IPS DF 6.9 (cell line): ENCODE results near the gene CNST.
A peak's percentile ranks its signal among the peaks of the same experiment; 100 is the strongest.

ENCODE experiments used
- DNase-seq: peaks from one replicate; pipeline ENCODE4 v3.0.0-alpha.2; 2013; ENCODE audit warnings: low read depth, low spot score
- H3K27ac ChIP-seq: one replicate; pipeline ENCODE4 v1.5.1; 2013; ENCODE audit warnings: low read length, control low read depth
- H3K27me3 ChIP-seq: 2 replicates; pipeline ENCODE4 v1.6.1; 2013; ENCODE audit warnings: mild to moderate bottlenecking, low read length; ENCODE audit not compliant: control insufficient read depth, insufficient read depth
- H3K36me3 ChIP-seq: 2 replicates; pipeline ENCODE4 v1.6.1; 2013; ENCODE audit warnings: low read length; ENCODE audit not compliant: control insufficient read depth, insufficient read depth
- H3K4me1 ChIP-seq: 2 replicates; pipeline ENCODE4 v1.6.1; 2013; ENCODE audit warnings: low read length; ENCODE audit not compliant: control insufficient read depth, insufficient read depth
- H3K4me3 ChIP-seq: 2 replicates; pipeline ENCODE4 v1.5.1; 2013; ENCODE audit warnings: mild to moderate bottlenecking, low read length
- H3K9me3 ChIP-seq: 2 replicates; pipeline ENCODE4 v1.6.1; 2013; ENCODE audit warnings: low read length, inconsistent platforms; ENCODE audit not compliant: control insufficient read depth, insufficient read depth
- WGBS: extraction: QIAGEN DNeasy Blood & Tissue Kit; methylation state at CpG from one replicate; pipeline ENCODE4 v1.1.7; 2013; ENCODE audit warnings: mixed read lengths, missing lambda C conversion rate; ENCODE audit not compliant: insufficient read length, insufficient coverage; 5-methylcytosine and 5-hydroxymethylcytosine counted together

Gene CNST, protein sequence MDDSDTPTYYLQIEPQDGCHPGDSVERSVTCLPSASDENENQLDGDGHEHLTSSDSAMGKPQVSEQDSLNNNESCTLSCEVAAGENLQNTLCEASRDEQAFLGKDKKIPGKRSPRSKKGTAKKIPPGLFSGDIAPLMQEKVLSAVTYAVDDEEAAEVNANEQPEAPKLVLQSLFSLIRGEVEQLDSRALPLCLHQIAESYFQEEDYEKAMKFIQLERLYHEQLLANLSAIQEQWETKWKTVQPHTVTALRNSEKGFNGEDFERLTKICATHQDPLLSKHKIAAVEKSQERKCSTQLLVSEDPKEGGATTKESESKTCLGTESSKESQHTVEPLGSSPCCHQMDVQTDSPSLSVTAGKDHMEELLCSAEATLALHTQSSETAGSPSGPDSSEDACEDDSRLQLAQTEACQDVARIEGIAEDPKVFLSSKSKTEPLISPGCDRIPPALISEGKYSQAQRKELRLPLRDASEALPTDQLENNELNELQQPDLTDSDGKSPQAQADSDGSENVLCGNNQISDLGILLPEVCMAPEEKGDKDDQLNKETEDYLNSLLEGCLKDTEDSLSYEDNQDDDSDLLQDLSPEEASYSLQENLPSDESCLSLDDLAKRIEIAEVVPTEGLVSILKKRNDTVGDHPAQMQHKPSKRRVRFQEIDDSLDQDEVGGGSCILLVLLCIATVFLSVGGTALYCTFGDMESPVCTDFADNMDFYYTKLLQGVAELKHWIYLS

DNA sequence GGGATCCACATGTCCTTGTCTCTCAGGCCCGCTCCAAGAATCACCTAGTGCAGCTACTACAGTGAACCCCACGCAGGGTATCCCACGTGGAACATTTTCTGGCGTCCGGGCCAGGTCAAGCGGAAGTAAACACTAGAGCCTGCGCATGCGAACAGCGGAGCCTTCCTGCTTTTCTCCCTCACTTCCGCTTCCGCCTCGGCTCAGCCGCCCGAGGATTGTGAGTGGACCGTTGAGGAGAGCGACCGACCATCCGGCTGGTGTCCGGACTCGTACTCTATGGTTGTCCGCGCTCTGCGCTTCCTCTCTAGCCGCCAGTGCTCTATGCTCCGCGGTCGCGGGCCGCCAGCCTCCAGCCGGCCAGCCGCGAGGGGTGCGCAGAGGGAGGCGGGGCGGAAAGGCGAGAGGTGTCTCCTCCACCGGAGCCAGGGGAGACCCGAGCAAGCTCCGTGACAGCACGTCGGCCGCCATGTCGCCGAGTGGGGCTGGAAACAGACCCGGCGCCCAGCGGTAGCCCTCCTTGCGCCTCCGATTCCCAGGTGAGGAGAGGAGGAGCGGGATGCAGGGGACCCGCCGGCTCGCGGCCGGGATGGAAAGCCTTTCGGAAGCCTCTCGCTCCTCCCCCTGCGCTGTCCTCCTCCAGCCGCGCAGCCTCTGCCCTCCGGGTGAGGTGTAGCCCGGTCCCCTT, at the start of gene CNST, which contains the start of gene TFB2M:
CNST (plus strand) TSS at position 329 of the 685 bp plus-strand sequence. CDS start 25,107 bp downstream, outside the sequence.
TFB2M (minus strand) TSS at position 134 of the 685 bp plus-strand sequence; CDS start at position 11, 123 bp downstream.
- Histone ChIP-seq H3K9me3 (no peaks in the 10 kb centered on the region), H3K36me3 (no peaks in the 10 kb centered on the region; the same call in 1 of the 2 replicates), H3K4me1 (no peaks in the 10 kb centered on the region), H3K27me3 (no peaks in the 10 kb centered on the region), H3K27ac (no peak within 1 kb of the TSS), H3K4me3 (peak within 1 kb of the TSS; percentile 95)
- no CpG with 5 or more reads among the region's 62 CpGs for WGBS
- peak; percentile 98 for DNase-seq

DNA sequence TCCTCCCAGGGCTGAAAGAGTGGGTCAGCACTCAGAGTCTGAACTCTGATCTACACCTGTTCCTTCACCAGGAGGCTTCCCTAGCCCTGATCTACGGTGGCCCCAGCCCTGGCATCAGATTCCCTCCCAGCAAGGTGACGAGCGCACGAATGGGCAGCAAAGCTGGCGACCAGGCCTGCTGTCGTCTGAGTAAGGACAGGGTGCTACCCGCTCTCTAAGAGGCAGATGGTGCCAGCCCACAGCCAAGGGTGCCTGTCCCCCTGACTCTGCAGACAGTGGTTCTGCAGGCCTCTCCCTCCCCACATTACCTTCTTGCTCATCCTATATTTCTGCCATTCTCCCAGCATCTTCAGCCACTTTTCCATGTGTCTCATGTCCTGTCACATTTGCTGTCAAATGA, 48.9 kb upstream of the CNST start:
- no CpG with 5 or more reads among the region's 7 CpGs for WGBS
- no peaks in the 10 kb centered on the region for H3K27me3 ChIP-seq
- H3K4me3 ChIP-seq = no peak overlapping the region; the same call in 1 of the 2 replicates
- no peaks in the 10 kb centered on the region for H3K4me1 ChIP-seq
- peaks cover 2% of the 10 kb centered on the region for H3K9me3 ChIP-seq
- no peak overlapping the region for H3K27ac ChIP-seq
- H3K36me3 ChIP-seq = no peaks in the 10 kb centered on the region
- no peak for DNase-seq

GRCh38 chr1:246518456-246519205, 47.6 kb upstream of the CNST start:
- no peaks in the 10 kb centered on the region for H3K4me1 ChIP-seq
- no peak overlapping the region for H3K4me3 ChIP-seq
- no peak overlapping the region for H3K27ac ChIP-seq
- peaks cover 2% of the 10 kb centered on the region for H3K9me3 ChIP-seq
- no peaks in the 10 kb centered on the region for H3K36me3 ChIP-seq
- no CpG with 5 or more reads among the region's 17 CpGs for WGBS
- H3K27me3 ChIP-seq = no peaks in the 10 kb centered on the region
- DNase-seq = no peak

GRCh38 chr1:246519514-246519913, 46.7 kb upstream of the CNST start:
- H3K27ac ChIP-seq = no peak overlapping the region
- no peak overlapping the region for H3K4me3 ChIP-seq
- H3K36me3 ChIP-seq = no peaks in the 10 kb centered on the region
- H3K4me1 ChIP-seq = no peaks in the 10 kb centered on the region
- peaks cover 2% of the 10 kb centered on the region for H3K9me3 ChIP-seq
- no CpG with 5 or more reads among the region's 1 CpG for WGBS
- no peak for DNase-seq
- H3K27me3 ChIP-seq = no peaks in the 10 kb centered on the region

DNA sequence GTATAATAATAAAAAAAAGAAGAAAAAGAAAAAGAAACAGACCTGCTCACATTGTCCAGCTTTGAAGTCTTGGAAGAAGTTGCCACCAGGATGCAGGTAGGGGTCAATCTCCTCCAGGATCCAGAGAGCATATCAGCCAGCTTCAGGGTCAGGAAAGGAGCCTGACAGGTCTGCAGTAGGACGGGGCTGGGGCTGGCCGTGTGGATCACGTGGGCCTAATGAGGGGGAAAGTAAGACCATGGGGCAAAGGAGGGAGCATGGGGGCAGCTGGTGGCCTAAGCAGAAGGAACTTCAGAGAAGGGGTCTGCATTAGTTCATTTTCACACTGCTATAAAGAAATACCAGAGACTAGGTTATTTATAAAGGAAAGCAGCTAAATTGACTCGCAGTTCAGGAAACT, 39.9 kb upstream of the CNST start:
- no CpG with 5 or more reads among the region's 4 CpGs for WGBS
- no peaks in the 10 kb centered on the region for H3K4me1 ChIP-seq
- no peaks in the 10 kb centered on the region for H3K36me3 ChIP-seq
- no peaks in the 10 kb centered on the region for H3K9me3 ChIP-seq
- H3K4me3 ChIP-seq = no peak overlapping the region
- H3K27me3 ChIP-seq = no peaks in the 10 kb centered on the region
- DNase-seq = no peak
- H3K27ac ChIP-seq = no peak overlapping the region

GRCh38 chr1:246526915-246527314, 39.3 kb upstream of the CNST start:
- Histone ChIP-seq H3K36me3 (no peaks in the 10 kb centered on the region), H3K27me3 (no peaks in the 10 kb centered on the region), H3K4me1 (no peaks in the 10 kb centered on the region), H3K27ac (no peak overlapping the region), H3K4me3 (no peak overlapping the region), H3K9me3 (no peaks in the 10 kb centered on the region)
- no CpG with 5 or more reads among the region's 7 CpGs for WGBS
- DNase-seq = no peak

GRCh38 chr1:246527402-246528088, 38.7 kb upstream of the CNST start:
- Histone ChIP-seq H3K27ac (no peak overlapping the region), H3K4me1 (no peaks in the 10 kb centered on the region), H3K36me3 (no peaks in the 10 kb centered on the region), H3K4me3 (no peak overlapping the region), H3K9me3 (no peaks in the 10 kb centered on the region), H3K27me3 (no peaks in the 10 kb centered on the region)
- no CpG with 5 or more reads among the region's 5 CpGs for WGBS
- no peak for DNase-seq

DNA sequence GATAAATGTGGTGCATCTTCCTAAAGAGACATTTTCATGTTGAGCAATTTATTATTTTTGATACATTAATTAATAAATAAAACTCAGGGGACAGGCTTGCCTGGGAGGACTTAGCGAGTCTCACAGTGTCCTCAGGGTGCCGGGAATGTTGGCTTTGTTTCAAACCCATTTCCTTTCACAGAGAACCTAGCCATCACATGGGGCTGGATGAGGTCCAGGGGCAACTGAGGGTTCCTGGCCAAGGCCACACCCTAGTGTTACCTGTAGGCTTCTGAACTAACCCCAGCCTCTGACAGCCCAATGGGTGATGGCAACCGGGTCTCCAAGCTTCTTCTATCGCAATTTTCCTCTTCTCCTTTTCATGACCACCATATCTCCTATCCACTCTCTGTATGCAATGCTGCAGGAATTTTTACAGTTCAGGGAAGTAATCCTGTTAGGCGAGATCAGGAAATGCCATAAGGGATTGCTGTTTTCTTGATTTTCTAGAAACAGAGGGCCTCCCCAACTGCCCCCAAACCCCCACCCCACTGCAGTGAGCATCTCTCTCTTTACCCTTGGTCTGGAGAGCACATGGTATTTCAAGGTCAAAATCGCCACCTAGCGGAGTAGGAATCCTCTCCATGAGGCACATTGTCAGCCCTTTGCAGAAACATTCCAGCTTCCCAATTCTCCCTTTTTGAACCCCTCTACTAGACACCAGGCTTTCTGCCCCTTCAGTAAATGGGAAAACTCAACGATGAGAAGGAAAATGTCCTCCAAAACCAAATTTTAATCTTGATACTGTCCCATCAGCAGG, 37.1 kb upstream of the CNST start:
- Histone ChIP-seq H3K27me3 (no peaks in the 10 kb centered on the region), H3K4me1 (no peaks in the 10 kb centered on the region), H3K27ac (no peak overlapping the region), H3K4me3 (no peak overlapping the region), H3K9me3 (no peaks in the 10 kb centered on the region), H3K36me3 (no peaks in the 10 kb centered on the region)
- no CpG with 5 or more reads among the region's 8 CpGs for WGBS
- no peak for DNase-seq

GRCh38 chr1:246530482-246530881, 35.8 kb upstream of the CNST start:
- no CpG with 5 or more reads among the region's 2 CpGs for WGBS
- no peaks in the 10 kb centered on the region for H3K9me3 ChIP-seq

More at GRCh38 chr1:246530482-246530881, 35.8 kb upstream of the CNST start:
- no peak for DNase-seq
- no peak overlapping the region for H3K27ac ChIP-seq
- H3K36me3 ChIP-seq = no peaks in the 10 kb centered on the region
- no peaks in the 10 kb centered on the region for H3K4me1 ChIP-seq
- no peak overlapping the region for H3K4me3 ChIP-seq
- H3K27me3 ChIP-seq = no peaks in the 10 kb centered on the region
